Pancreas (tissue), 10 donors: ENCODE measurements around the gene FAM174C. TPM values are rescaled to one million over a fixed set of nuclear protein-coding genes. Genes with fewer than 3 reads are reported as not detected.

Experiments used
- ATAC-seq, 4 donors: fragments of 200-7000 bp; cut with Tn5 transposase; one replicate each; pipeline versions ENCODE4 v1.8.0 to v1.9.1; 2020; ENCODE audit warnings: mild to moderate bottlenecking in 4 of 4, moderate library complexity in 4 of 4
- DNase-seq, 6 donors: peaks; one replicate each; pipeline ENCODE4 v3.0.0-alpha.2; 2020
- FAIRE-seq: peaks from 2 replicates; lab custom pipeline; 2012; peaks lifted over from hg19 to GRCh38; lab: Jason Lieb, UNC
- H3K27ac ChIP-seq, 4 donors: fragments of 200-600 bp; sonication (generic); 1 replicate in 3 of 4; 2 replicates in 1 of 4; pipeline versions ENCODE4 v1.5.0 to v1.8.0; 2020
- H3K27me3 ChIP-seq, 4 donors: fragments of 200-600 bp; one replicate each; pipeline ENCODE4 v1.8.0; 2021
- H3K36me3 ChIP-seq, 3 donors: fragments of 200-600 bp; sonication (generic) in 1 of 3; one replicate each; pipeline versions ENCODE4 v1.5.0 to v1.8.0; 2020 to 2021
- H3K4me1 ChIP-seq, 3 donors: fragments of 200-600 bp; one replicate each; pipeline ENCODE4 v1.8.0; 2021
- H3K4me3 ChIP-seq, 4 donors: fragments of 200-600 bp; sonication (generic) in 2 of 4; one replicate each; pipeline versions ENCODE4 v1.5.0 to v1.8.0; 2020 to 2021
- H3K9me3 ChIP-seq, 4 donors: fragments of 200-600 bp; one replicate each; pipeline ENCODE4 v1.8.0; 2021
- CTCF ChIP-seq, 4 donors: fragments of 200-600 bp; sonication (generic) in 3 of 4; IDR thresholded peaks; one replicate each; pipeline versions ENCODE4 v1.5.0 to v1.8.0; 2021; ENCODE audit warnings: antibody characterized with exemption in 4 of 4
- WGBS, 2 donors: extraction: QIAGEN DNeasy Blood & Tissue Kit; methylation state at CpG; one replicate each; pipeline ENCODE4 v1.1.7; 2013; 5-methylcytosine and 5-hydroxymethylcytosine counted together
- intact Hi-C, 3 donors: fragments of 100-400 bp; cut with DNase I; formaldehyde crosslinking; loops; one replicate each; pipeline versions ENCODE4 v1.11.1 to v1.14.2; 2022
- polyA plus RNA-seq, 2 donors: library from polyadenylated mRNA; stranded (reverse); fragments of 200-250 nt; gene quantifications; one replicate each; pipeline ENCODE4 v1.2.3, GENCODE V29; 2013
- total RNA-seq, 6 donors: library from RNA; stranded (reverse); fragmentation: NEBNext Ultra II Directional in 4 of 6; extraction: Animal tissue kit (Norgen Biotek cat#: 25700) in 4 of 6; gene quantifications; one replicate each; pipeline versions ENCODE4 v1.2.1 to v1.2.4, GENCODE V29; 2021 to 2023
- donor health status: healthy with polysubstance abuse.
- donor health status: DM: no; HTN: no; CAD: no; lungs with moderate emphysema.
- donor health status: DM: no; HTN: no; CAD: no.
- donor health status: control.
- donor health status: control.
- donor health status: Bipolar disorder and iron deficiency.
- donor health status: DM: yes; HTN: yes; CAD: no.
- donor health status: DM: no; HTN: no; CAD: no.
- donor health status: DM: no; HTN: no; CAD: no.
- donor health status: DM: yes; HTN: yes; CAD: no.

FAM174C gene
- total and polyA plus RNA-seq, 8 donors = 16.1 to 83.4 (median 25.4) TPM

- no peaks in the 10 kb centered on the region for H3K27me3 ChIP-seq
- intact Hi-C loops = no loop called here
- FAIRE-seq (no peak), ATAC-seq (no peak), DNase-seq (no peak)
- WGBS, 2 donors = 1 to 4% methylated on average over 25 to 87 of the region's 87 CpGs
- no peaks in the 10 kb centered on the region for H3K9me3 ChIP-seq
- peaks cover 24 to 29% (median 28%) of the 10 kb centered on the region in 3 donors for H3K4me1 ChIP-seq
- H3K27ac ChIP-seq = peak within 1 kb of the TSS in 1 of 4 donors; percentile 4
- no peak for TF ChIP-seq CTCF (IDR thresholded peaks at IDR 0.05)
- H3K36me3 ChIP-seq = no peaks in the 10 kb centered on the region
- peak within 1 kb of the TSS in 3 of 4 donors; percentile 12 to 54 (median 36) for H3K4me3 ChIP-seq
Measured at GRCh38 chr19:1237754-1238368, 37.5 kb upstream of the FAM174C start, which contains the start of gene CBARP. Gene CBARP, minus strand, starts transcription at chr19:1238005. Its CDS starts 1,905 bp downstream, at chr19:1236100.

- 75 to 78% methylated on average over 32 to 34 of the region's 34 CpGs for WGBS, 2 donors
- peaks cover 24 to 27% (median 27%) of the 10 kb centered on the region in 3 donors for H3K4me1 ChIP-seq
- H3K27ac ChIP-seq = peak overlapping the region in 1 of 4 donors; percentile 4
- TF ChIP-seq CTCF (IDR thresholded peaks at IDR 0.05) = no peak
- no peaks in the 10 kb centered on the region for H3K27me3 ChIP-seq
- no peaks in the 10 kb centered on the region for H3K36me3 ChIP-seq
- intact Hi-C loops = no loop called here
- DNase-seq (no peak), FAIRE-seq (no peak), ATAC-seq (no peak)
- H3K4me3 ChIP-seq = peak overlapping the region in 2 of 4 donors; percentile 30 to 36
- no peaks in the 10 kb centered on the region for H3K9me3 ChIP-seq
Measured at GRCh38 chr19:1238369-1239303, 36.7 kb upstream of the FAM174C start.

GRCh38 chr19:1239420-1239795 lies 35.9 kb upstream of the FAM174C start:
- no peaks in the 10 kb centered on the region for H3K27me3 ChIP-seq
- DNase-seq (no peak), FAIRE-seq (no peak), ATAC-seq (no peak)
- no peaks in the 10 kb centered on the region for H3K36me3 ChIP-seq
- no peak for TF ChIP-seq CTCF (IDR thresholded peaks at IDR 0.05)
- H3K27ac ChIP-seq = peak overlapping the region; percentile 37 to 75 (median 68)
- no peak overlapping the region for H3K4me3 ChIP-seq
- 84 to 85% methylated on average over 11 of the region's 11 CpGs for WGBS, 2 donors
- peaks cover 28 to 33% (median 30%) of the 10 kb centered on the region in 3 donors for H3K4me1 ChIP-seq
- H3K9me3 ChIP-seq = no peaks in the 10 kb centered on the region
- intact Hi-C loops = no loop called here

- intact Hi-C loops = no loop called here
- 15 to 22% methylated on average over 59 to 84 of the region's 84 CpGs for WGBS, 2 donors
Measured at GRCh38 chr19:1239796-1240737, 35.3 kb upstream of the FAM174C start.

More at GRCh38 chr19:1239796-1240737, 35.3 kb upstream of the FAM174C start:
- peak; percentile 82 to 94 (median 88) for TF ChIP-seq CTCF (IDR thresholded peaks at IDR 0.05)
- peak in 5 of 6 donors; percentile 73 to 89 (median 82) for DNase-seq
- Histone ChIP-seq H3K9me3 (no peaks in the 10 kb centered on the region), H3K4me1 (peaks cover 34 to 40% (median 36%) of the 10 kb centered on the region in 3 donors), H3K36me3 (no peaks in the 10 kb centered on the region), H3K27me3 (no peaks in the 10 kb centered on the region), H3K4me3 (peak overlapping the region in 2 of 4 donors; percentile 24 to 97), H3K27ac (peak overlapping the region; percentile 37 to 75 (median 68))
- peak; percentile 23 to 45 (median 38) for ATAC-seq
- no peak for FAIRE-seq
